GM12873 (cell line): ENCODE results near the gene TINCR.

Experiments
- TF ChIP-seq, protein P1 (sequence below): IDR thresholded peaks from 2 replicates; pipeline ENCODE4 v1.5.1; 2012; ENCODE audit warnings: low read depth, mild to moderate bottlenecking, moderate library complexity, low read length, control low read depth; ENCODE audit not compliant: insufficient read depth; ENCODE audit errors: missing control alignments

Gene TINCR

GRCh38 chr19:5607318-5608275, 39.8 kb upstream of the TINCR start:
- TF ChIP-seq, protein P1, sequence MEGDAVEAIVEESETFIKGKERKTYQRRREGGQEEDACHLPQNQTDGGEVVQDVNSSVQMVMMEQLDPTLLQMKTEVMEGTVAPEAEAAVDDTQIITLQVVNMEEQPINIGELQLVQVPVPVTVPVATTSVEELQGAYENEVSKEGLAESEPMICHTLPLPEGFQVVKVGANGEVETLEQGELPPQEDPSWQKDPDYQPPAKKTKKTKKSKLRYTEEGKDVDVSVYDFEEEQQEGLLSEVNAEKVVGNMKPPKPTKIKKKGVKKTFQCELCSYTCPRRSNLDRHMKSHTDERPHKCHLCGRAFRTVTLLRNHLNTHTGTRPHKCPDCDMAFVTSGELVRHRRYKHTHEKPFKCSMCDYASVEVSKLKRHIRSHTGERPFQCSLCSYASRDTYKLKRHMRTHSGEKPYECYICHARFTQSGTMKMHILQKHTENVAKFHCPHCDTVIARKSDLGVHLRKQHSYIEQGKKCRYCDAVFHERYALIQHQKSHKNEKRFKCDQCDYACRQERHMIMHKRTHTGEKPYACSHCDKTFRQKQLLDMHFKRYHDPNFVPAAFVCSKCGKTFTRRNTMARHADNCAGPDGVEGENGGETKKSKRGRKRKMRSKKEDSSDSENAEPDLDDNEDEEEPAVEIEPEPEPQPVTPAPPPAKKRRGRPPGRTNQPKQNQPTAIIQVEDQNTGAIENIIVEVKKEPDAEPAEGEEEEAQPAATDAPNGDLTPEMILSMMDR: no peak

DNA sequence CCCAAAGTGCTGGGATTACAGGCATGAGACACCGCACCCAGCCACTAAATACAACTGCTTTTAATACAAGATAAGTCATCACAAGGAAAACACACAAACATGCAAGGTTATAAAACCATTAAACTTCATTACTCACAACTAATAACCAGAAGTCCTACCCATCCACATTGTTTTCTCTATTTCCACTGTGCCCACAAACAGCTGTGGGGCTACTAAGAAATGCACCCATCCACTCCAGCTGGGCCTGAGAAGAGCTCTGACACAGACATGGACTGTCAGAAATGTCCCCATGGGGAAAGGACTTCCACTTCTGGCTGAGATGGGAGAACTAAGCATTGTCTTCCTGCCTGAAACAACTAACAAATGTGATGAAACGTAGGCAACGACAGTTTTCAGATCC, 37.6 kb upstream of the TINCR start:
- TF ChIP-seq, protein P1: no peak

DNA sequence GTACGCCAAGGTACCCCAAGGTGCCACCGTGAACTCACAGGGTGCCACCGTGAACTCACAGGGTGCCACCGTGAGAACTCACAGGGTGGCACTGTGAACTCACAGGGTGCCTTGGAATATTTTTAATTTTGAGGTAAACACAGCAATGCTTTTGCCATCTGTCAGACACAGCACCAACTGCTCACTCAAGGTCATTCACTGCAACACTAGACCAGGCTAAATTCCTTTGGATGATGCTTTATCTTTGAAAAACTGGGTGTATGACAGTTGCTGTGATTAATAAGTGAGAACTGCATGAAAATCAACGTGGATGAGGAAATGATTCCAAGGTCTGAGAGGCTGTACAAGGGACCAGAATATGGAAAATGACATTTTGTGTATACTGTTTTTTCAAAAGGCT, 35.9 kb upstream of the TINCR start:
- TF ChIP-seq, protein P1: no peak

DNA sequence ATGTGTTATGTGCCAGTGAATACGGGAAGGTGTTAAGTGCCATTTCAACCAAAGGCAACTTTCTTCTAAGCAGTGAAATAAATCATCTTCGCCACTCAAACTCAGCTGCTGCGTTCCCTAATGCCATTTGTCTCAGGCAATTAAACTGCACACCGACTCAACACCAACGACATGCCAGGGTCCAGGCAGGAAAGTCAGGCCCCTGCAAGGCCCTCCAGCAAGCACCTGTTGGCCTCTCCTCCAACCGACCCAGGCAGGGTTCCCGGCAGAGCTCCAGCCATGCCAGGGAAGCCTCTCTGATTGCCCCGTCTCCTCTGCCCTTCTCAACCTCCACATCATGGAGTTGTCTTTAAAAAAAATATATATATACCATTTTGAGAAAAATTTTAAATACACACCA, 33.0 kb upstream of the TINCR start:
- TF ChIP-seq, protein P1: no peak

DNA sequence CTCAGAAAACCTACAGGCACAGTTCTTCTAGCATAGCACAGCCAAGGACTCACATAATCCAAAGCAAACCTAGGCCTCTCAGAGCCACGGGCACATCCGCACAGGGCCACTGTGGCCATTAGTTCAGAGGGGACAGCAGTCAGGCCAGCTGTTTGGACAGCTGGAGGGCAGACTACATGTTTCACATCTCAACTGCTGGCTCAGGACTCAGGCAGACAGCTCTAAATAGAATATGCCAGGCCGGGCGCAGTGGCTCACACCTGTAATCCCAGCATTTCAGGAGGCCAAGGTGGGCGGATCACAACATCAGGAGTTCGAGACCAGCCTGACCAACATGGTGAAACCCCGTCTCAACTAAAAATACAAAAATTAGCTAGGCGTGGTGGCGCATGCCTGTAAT, 28.0 kb upstream of the TINCR start:
- TF ChIP-seq, protein P1: no peak

GRCh38 chr19:5595129-5595528, 27.4 kb upstream of the TINCR start:
- TF ChIP-seq, protein P1: no peak

DNA sequence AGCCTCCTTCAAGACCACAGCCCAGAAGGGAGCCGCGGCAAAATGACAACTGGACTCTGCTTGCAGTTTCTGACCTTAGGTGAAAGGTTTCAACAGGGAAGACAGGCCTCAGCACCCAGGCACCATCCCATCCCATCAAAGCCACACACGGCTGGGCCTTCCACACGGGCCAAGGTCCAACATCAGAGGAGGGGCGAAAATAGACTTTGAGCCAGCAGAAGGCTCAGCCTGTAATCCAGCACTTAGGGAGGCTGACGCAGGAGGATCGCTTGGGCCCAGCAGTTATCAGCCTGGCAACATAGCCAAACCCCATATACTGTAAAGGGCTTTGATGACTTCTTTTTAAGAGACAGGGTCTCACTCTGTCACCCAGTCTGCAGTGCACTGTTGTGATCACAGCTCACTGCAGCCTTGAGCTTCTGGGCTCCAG, 26.8 kb upstream of the TINCR start:
- TF ChIP-seq, protein P1: no peak
